BE2C (cell line): ENCODE measurements around the gene PLXNC1. TPM values are rescaled to one million over a fixed set of nuclear protein-coding genes. Genes with fewer than 3 reads are reported as not detected.
A peak's percentile ranks its signal among the peaks of the same experiment; 100 is the strongest.

Source experiments
- DNase-seq: peaks from one replicate; pipeline ENCODE4 v3.0.0-alpha.2; 2020
- H3K27me3 ChIP-seq: fragments of 250-450 bp; sonication (Bioruptor Pico); 2 replicates; pipeline ENCODE4 v1.5.1; 2020; ENCODE audit warnings: mild to moderate bottlenecking
- H3K36me3 ChIP-seq: fragments of 250-450 bp; sonication (Bioruptor Pico); 2 replicates; pipeline ENCODE4 v1.5.1; 2020; ENCODE audit warnings: mild to moderate bottlenecking
- H3K4me1 ChIP-seq: fragments of 250-450 bp; sonication (Bioruptor Pico); 2 replicates; pipeline ENCODE4 v1.5.1; 2020
- H3K4me3 ChIP-seq: 2 replicates; pipeline ENCODE4 v1.5.1; 2011; ENCODE audit warnings: low read depth, low read length
- H3K9me3 ChIP-seq: fragments of 250-450 bp; sonication (Bioruptor Pico); 2 replicates; pipeline ENCODE4 v1.5.1; 2020
- CTCF ChIP-seq: IDR thresholded peaks from 2 replicates; pipeline ENCODE4 v1.5.1; 2012; ENCODE audit warnings: mild to moderate bottlenecking, low read depth, low read length
- polyA plus RNA-seq: library from polyadenylated mRNA; unstranded; fragments of >200 nt; gene quantifications from one replicate; pipeline ENCODE4 v1.2.1, GENCODE V29; 2012; ENCODE audit warnings: low read depth, missing spikeins; ENCODE audit not compliant: insufficient read length, insufficient read depth

Gene PLXNC1
- 0.39 TPM for polyA plus RNA-seq

GRCh38 chr12:94147991-94148738 is at the start of gene PLXNC1:
Gene PLXNC1, plus strand, starts transcription at chr12:94148577. Its CDS starts 395 bp downstream, at chr12:94148972.
- H3K4me3 ChIP-seq: no peak within 1 kb of the TSS
- TF ChIP-seq CTCF: no peak
- peaks cover 81% of the 10 kb centered on the region for H3K27me3 ChIP-seq
- no peaks in the 10 kb centered on the region for H3K9me3 ChIP-seq
- no peaks in the 10 kb centered on the region for H3K36me3 ChIP-seq
- peak; percentile 24 for DNase-seq
- no peaks in the 10 kb centered on the region for H3K4me1 ChIP-seq

- no peak for TF ChIP-seq CTCF
- Histone ChIP-seq H3K27me3 (peaks cover 5% of the 10 kb centered on the region), H3K4me3 (no peak overlapping the region), H3K36me3 (no peaks in the 10 kb centered on the region), H3K9me3 (no peaks in the 10 kb centered on the region), H3K4me1 (peaks cover 7% of the 10 kb centered on the region; the same call in 1 of the 2 replicates)
- DNase-seq: no peak
These were observed 49.2 kb upstream of the PLXNC1 start for GRCh38 chr12:94099191-94099590.

GRCh38 chr12:94099632-94100031 is 48.7 kb upstream of the PLXNC1 start:
- TF ChIP-seq CTCF: no peak
- Histone ChIP-seq H3K36me3 (no peaks in the 10 kb centered on the region), H3K27me3 (peaks cover 5% of the 10 kb centered on the region), H3K4me3 (no peak overlapping the region), H3K4me1 (peaks cover 7% of the 10 kb centered on the region; the same call in 1 of the 2 replicates), H3K9me3 (no peaks in the 10 kb centered on the region)
- DNase-seq: peak; percentile 66

- Histone ChIP-seq H3K4me3 (no peak overlapping the region), H3K4me1 (peaks cover 7% of the 10 kb centered on the region; the same call in 1 of the 2 replicates), H3K36me3 (no peaks in the 10 kb centered on the region), H3K27me3 (peaks cover 5% of the 10 kb centered on the region), H3K9me3 (no peaks in the 10 kb centered on the region)
- TF ChIP-seq CTCF: no peak
- DNase-seq: no peak
These were observed 48.2 kb upstream of the PLXNC1 start for GRCh38 chr12:94100211-94100627.

GRCh38 chr12:94100990-94101737 is 47.2 kb upstream of the PLXNC1 start:
- peak; percentile 82 for DNase-seq
- H3K4me1 ChIP-seq: peaks cover 7% of the 10 kb centered on the region; the same call in 1 of the 2 replicates
- H3K27me3 ChIP-seq: peaks cover 5% of the 10 kb centered on the region

More at GRCh38 chr12:94100990-94101737, 47.2 kb upstream of the PLXNC1 start:
- TF ChIP-seq CTCF: peak; percentile 75
- H3K9me3 ChIP-seq: no peaks in the 10 kb centered on the region
- no peaks in the 10 kb centered on the region for H3K36me3 ChIP-seq
- H3K4me3 ChIP-seq: peak overlapping the region; percentile 67
